ENCODE measurements around the gene MTRF1L. TPM values are rescaled to one million over a fixed set of nuclear protein-coding genes. Genes with fewer than 3 reads are reported as not detected.

The MTRF1L gene
- total and polyA plus RNA-seq, 10 donors = 9.6 to 56.4 (median 26.1) TPM

DNA sequence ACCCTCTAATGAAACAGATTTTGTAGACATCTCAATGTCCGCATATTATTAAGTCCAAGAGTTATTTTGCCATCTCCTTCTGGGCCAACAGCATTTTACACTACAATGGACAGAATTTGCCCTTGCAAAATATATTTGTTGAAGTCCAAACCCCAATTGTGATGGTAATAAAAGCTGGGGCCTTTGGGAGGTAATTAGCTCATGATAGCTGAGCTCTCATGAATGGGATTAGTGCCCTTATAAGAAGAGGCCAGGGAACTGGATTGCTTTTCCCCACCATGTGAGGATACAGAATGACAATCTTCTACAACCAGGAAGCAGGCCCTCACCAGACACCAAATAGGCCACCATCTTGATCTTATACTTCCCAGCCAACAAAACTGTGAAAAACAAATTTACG, 44.9 kb upstream of the MTRF1L start:
- H3K27ac ChIP-seq = no peak overlapping the region
- intact Hi-C loops (cut with DNase I; ENCODE audit: low total_unique reads) = no loop called here
- H3K9me3 ChIP-seq = no peaks in the 10 kb centered on the region
- DNase-seq = no peak
- H3K4me3 ChIP-seq = no peak overlapping the region
- H3K36me3 ChIP-seq = no peaks in the 10 kb centered on the region
- no peaks in the 10 kb centered on the region for H3K27me3 ChIP-seq (replicated peaks in 1 of 7)
- no peak for TF ChIP-seq POLR2A (IDR thresholded peaks at IDR 0.05)
- TF ChIP-seq POLR2AphosphoS5 (IDR thresholded peaks at IDR 0.05) = no peak
- TF ChIP-seq, protein P1, sequence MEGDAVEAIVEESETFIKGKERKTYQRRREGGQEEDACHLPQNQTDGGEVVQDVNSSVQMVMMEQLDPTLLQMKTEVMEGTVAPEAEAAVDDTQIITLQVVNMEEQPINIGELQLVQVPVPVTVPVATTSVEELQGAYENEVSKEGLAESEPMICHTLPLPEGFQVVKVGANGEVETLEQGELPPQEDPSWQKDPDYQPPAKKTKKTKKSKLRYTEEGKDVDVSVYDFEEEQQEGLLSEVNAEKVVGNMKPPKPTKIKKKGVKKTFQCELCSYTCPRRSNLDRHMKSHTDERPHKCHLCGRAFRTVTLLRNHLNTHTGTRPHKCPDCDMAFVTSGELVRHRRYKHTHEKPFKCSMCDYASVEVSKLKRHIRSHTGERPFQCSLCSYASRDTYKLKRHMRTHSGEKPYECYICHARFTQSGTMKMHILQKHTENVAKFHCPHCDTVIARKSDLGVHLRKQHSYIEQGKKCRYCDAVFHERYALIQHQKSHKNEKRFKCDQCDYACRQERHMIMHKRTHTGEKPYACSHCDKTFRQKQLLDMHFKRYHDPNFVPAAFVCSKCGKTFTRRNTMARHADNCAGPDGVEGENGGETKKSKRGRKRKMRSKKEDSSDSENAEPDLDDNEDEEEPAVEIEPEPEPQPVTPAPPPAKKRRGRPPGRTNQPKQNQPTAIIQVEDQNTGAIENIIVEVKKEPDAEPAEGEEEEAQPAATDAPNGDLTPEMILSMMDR (IDR thresholded peaks at IDR 0.05 in 8 of 11, conservative IDR thresholded peaks at IDR 0.05 in 3 of 11) = no peak
- WGBS, 5 donors = 43 to 94% (median 78%) methylated on average over 2 of the region's 2 CpGs
- no peaks in the 10 kb centered on the region for H3K4me1 ChIP-seq

DNA sequence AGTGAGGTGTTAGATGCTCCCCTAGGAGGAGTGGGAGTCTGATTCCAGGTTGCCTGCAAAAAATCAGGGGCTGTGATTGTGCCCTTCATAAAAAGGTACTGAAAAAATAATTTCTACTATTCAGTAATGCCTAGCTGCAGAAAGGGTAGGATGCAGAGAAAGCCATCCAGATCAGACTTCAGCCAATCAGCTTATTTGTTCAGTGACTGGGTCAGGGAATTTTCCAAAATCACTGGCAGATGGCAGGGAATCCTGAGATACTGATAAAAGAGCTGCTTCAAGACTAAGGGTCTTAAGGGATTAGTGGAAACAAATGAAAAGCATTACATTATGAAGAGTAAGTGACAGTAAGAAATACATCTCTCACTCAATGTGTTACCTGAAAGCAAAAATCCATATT, 42.8 kb upstream of the MTRF1L start:
- Histone ChIP-seq H3K27me3 (replicated peaks in 1 of 7) (no peaks in the 10 kb centered on the region), H3K36me3 (no peaks in the 10 kb centered on the region)
- intact Hi-C loops (cut with DNase I; ENCODE audit: low total_unique reads) = no loop called here

DNA sequence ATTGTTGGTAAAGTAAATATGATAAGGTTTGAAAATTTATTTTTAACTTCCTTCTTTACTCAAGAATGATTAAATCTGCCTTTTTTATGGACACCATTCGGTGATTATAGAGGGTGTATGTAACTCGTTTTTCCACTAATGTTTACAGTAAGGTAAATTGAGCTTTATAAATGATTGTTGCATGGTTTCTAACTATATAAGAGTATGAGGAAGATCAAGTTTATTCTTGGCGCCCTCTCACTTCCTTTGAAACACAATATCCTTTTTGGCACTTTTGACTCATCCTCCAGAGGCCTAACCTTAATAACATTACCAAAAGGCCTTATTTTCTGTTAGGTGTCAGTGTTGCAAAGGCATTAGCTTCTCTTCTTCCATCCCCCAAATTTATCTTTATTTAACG, 41.8 kb upstream of the MTRF1L start:
- TF ChIP-seq, protein P1 (IDR thresholded peaks at IDR 0.05 in 8 of 11, conservative IDR thresholded peaks at IDR 0.05 in 3 of 11) = no peak
- no peak for TF ChIP-seq POLR2A (IDR thresholded peaks at IDR 0.05)
- TF ChIP-seq POLR2AphosphoS5 (IDR thresholded peaks at IDR 0.05) = no peak
- 69 to 86% (median 78%) methylated on average over 4 of the region's 4 CpGs for WGBS, 5 donors
- DNase-seq = no peak

More for the DNA sequence above, 42.8 kb upstream of the MTRF1L start:
- no peak overlapping the region for H3K4me3 ChIP-seq
- no peak overlapping the region for H3K27ac ChIP-seq
- no peak for DNase-seq
- TF ChIP-seq POLR2AphosphoS5 (IDR thresholded peaks at IDR 0.05) = no peak
- no peaks in the 10 kb centered on the region for H3K4me1 ChIP-seq
- no peaks in the 10 kb centered on the region for H3K9me3 ChIP-seq

DNA sequence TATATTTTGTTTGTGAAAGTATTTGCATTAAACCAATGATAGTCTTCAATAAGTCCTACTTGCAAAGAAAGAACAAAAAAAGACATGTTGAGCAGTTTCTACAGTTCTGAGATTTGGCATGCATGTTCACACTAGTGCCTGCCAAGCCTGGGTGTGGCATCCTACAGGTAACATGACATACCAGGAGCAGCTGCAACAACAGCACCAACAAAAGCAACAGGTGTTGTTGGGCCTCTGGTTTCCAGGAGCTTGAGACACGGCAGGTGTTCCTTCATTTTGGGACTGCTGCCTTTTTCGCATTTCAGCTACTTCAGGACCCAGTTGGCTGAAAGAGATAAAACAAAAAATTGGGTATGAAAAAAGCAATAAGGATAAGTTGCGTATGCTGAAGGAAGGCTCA, 41.2 kb upstream of the MTRF1L start:
- no peak for DNase-seq
- Histone ChIP-seq H3K4me3 (no peak overlapping the region), H3K27ac (no peak overlapping the region), H3K36me3 (no peaks in the 10 kb centered on the region), H3K4me1 (no peaks in the 10 kb centered on the region), H3K27me3 (replicated peaks in 1 of 7) (no peaks in the 10 kb centered on the region), H3K9me3 (no peaks in the 10 kb centered on the region)
- no peak for TF ChIP-seq POLR2A (IDR thresholded peaks at IDR 0.05)
- TF ChIP-seq, protein P1 (IDR thresholded peaks at IDR 0.05 in 8 of 11, conservative IDR thresholded peaks at IDR 0.05 in 3 of 11) = no peak
- no peak for TF ChIP-seq POLR2AphosphoS5 (IDR thresholded peaks at IDR 0.05)
- WGBS, 5 donors = 95 to 100% (median 96%) methylated on average over 3 of the region's 3 CpGs
- intact Hi-C loops (cut with DNase I; ENCODE audit: low total_unique reads) = no loop called here

More for the DNA sequence above, 41.8 kb upstream of the MTRF1L start:
- intact Hi-C loops (cut with DNase I; ENCODE audit: low total_unique reads) = no loop called here
- no peak overlapping the region for H3K27ac ChIP-seq
- H3K4me3 ChIP-seq = no peak overlapping the region
- H3K36me3 ChIP-seq = no peaks in the 10 kb centered on the region
- no peaks in the 10 kb centered on the region for H3K27me3 ChIP-seq (replicated peaks in 1 of 7)
- H3K9me3 ChIP-seq = no peaks in the 10 kb centered on the region
- H3K4me1 ChIP-seq = no peaks in the 10 kb centered on the region

Data from spleen (tissue), 11 donors.